ENCODE results near the gene PRKCA.

The PRKCA gene

DNA sequence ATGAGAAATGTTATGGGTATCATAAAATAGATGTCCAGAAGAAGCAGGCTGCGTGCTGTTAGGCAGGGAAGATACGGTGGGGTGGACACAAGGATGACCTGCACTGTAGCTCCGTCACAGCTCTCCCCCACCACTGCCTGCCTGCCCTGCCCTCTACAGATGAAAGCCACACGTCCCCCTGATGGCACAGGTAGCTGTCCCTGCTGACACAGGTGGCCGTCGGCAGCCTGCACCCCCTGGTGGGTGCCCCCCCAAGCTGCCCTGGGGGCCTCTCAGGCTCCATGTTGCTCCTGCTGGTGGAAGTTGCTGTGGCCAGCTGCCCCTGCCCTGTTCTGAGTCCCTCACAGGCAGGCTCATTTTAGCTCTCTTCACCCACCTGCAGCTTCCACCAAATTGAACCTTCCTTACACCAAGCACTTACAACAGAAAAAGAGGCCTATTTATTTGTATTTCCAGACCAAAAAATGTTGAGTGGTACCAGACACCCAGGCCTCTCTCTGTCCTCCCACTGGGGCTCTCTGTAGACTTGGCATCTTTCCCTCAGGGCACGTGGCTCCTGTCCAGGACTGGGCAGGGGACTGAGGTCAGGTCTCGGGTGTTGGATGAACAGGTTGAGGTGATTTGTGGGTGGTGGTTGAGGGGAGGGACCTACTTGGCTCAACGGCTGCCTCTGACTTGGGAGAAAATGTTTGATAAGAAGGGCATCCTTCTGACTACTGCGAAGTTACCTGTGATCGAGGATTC is 482.4 kb downstream of the PRKCA start:
- Histone ChIP-seq H3K36me3 (replicated peaks) (peaks cover 19% of the 10 kb centered on the region), H3K27me3 (replicated peaks) (no peaks in the 10 kb centered on the region), H3K4me3 (ENCODE audit: low read depth, low read length) (no peak overlapping the region), H3K27ac (no peak overlapping the region)
- in situ Hi-C loops (cut with HindIII; ENCODE audit: low pct_ligation_motif_present, low sequenced_read_pairs): no loop called here
- no peak for DNase-seq
- TF ChIP-seq, protein P1, sequence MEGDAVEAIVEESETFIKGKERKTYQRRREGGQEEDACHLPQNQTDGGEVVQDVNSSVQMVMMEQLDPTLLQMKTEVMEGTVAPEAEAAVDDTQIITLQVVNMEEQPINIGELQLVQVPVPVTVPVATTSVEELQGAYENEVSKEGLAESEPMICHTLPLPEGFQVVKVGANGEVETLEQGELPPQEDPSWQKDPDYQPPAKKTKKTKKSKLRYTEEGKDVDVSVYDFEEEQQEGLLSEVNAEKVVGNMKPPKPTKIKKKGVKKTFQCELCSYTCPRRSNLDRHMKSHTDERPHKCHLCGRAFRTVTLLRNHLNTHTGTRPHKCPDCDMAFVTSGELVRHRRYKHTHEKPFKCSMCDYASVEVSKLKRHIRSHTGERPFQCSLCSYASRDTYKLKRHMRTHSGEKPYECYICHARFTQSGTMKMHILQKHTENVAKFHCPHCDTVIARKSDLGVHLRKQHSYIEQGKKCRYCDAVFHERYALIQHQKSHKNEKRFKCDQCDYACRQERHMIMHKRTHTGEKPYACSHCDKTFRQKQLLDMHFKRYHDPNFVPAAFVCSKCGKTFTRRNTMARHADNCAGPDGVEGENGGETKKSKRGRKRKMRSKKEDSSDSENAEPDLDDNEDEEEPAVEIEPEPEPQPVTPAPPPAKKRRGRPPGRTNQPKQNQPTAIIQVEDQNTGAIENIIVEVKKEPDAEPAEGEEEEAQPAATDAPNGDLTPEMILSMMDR (IDR thresholded peaks at IDR 0.05; ENCODE audit: low read depth, low read length, missing control alignments): no peak

DNA sequence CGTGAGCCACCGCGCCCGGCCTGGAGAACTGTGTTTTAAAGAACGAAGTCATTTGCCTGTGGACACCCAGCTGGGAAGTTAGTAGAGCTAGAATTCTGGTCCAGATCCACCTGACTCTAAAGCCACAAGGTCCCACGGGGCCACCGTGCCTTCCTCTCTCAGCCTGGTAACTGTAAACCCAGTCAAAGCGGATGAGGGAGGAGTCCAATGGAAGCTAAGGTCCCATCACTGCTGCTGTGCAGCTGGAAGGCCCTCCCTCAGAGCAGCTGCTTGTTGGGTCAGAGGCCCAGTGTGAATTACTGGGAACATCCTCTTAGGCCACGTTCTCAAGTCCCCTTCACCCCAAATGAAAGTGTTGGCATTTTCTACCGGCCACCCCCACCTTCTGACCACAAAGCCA is 483.7 kb downstream of the PRKCA start:
- Histone ChIP-seq H3K27me3 (replicated peaks) (no peaks in the 10 kb centered on the region), H3K27ac (no peak overlapping the region), H3K4me3 (ENCODE audit: low read depth, low read length) (no peak overlapping the region), H3K36me3 (replicated peaks) (peaks cover 19% of the 10 kb centered on the region)
- TF ChIP-seq, protein P1 (IDR thresholded peaks at IDR 0.05; ENCODE audit: low read depth, low read length, missing control alignments): no peak
- DNase-seq: no peak
- in situ Hi-C loops (cut with HindIII; ENCODE audit: low pct_ligation_motif_present, low sequenced_read_pairs): no loop called here

DNA sequence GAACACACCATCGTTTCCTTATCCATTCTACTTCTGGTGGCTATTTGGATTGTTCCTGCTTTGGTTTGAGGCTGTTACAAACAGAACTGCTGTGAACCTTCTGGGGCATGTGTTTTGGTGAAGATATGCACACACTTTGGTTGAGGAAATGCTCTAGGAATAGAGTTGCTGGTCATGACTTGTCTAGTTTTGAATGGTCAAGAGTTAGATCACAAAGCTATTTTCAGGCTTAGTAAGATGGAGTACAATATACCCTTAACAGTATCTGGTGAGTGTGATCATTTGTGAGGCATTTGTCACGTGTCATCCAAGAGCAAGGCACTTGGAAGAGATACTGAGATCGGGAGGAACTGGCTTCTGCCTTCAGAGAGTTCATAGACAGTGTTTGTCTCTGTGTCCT is 485.5 kb downstream of the PRKCA start:
- Histone ChIP-seq H3K27me3 (replicated peaks) (no peaks in the 10 kb centered on the region), H3K36me3 (replicated peaks) (peaks cover 19% of the 10 kb centered on the region), H3K27ac (no peak overlapping the region), H3K4me3 (ENCODE audit: low read depth, low read length) (no peak overlapping the region)
- in situ Hi-C loops (cut with HindIII; ENCODE audit: low pct_ligation_motif_present, low sequenced_read_pairs): no loop called here
- no peak for DNase-seq
- TF ChIP-seq, protein P1 (IDR thresholded peaks at IDR 0.05; ENCODE audit: low read depth, low read length, missing control alignments): no peak

DNA sequence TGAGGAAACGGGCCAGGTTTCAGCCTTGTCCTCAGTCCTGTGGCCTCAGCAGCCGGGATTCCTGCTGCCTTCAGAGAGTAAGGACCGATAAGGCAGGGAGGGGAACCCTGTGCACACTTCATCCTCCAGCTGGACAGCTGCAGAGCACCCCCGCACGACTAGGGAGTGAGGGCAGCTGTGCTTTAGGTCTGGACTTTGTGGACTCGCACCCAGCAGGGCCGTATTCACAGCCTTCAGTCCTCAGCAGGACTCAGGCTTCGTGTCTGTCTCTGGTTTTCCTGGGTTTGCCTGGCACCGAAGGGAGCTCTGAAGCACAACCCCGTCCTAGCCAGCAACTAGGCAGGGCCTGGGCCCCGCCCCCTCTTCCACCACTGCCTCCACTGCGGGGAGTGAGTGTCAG is 486.7 kb downstream of the PRKCA start:
- no peak overlapping the region for H3K4me3 ChIP-seq (ENCODE audit: low read depth, low read length)
- in situ Hi-C loops (cut with HindIII; ENCODE audit: low pct_ligation_motif_present, low sequenced_read_pairs): no loop called here
- H3K27ac ChIP-seq: no peak overlapping the region
- TF ChIP-seq, protein P1 (IDR thresholded peaks at IDR 0.05; ENCODE audit: low read depth, low read length, missing control alignments): no peak
- no peak for DNase-seq
- no peaks in the 10 kb centered on the region for H3K27me3 ChIP-seq (replicated peaks)
- peaks cover 19% of the 10 kb centered on the region for H3K36me3 ChIP-seq (replicated peaks)

DNA sequence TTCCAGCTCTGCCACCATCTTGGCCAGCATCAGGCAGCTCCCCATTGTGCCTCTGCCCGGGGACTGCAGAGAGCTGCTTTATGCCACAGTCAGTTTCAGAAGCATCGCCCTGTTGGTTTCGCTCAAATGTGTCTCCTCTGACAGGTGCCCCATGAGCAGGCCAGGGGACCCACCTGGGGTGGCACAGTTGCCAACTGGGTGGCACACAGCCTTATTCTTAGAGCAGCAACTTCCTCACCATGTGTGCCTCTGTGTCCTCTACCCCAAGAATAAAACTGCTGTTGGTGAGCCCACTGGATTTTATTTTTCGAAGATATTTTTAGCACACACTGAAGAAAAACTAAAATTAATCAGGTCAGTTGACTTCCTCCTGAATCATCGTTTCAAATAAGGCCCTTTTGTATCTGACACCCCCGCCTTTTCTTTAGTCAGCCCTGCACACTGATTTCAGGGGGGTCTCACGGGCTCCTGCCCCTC is 487.6 kb downstream of the PRKCA start:
- H3K36me3 ChIP-seq (replicated peaks): peaks cover 19% of the 10 kb centered on the region
- in situ Hi-C loops (cut with HindIII; ENCODE audit: low pct_ligation_motif_present, low sequenced_read_pairs): no loop called here
- no peak overlapping the region for H3K27ac ChIP-seq
- no peak overlapping the region for H3K4me3 ChIP-seq (ENCODE audit: low read depth, low read length)
- TF ChIP-seq, protein P1 (IDR thresholded peaks at IDR 0.05; ENCODE audit: low read depth, low read length, missing control alignments): no peak
- no peaks in the 10 kb centered on the region for H3K27me3 ChIP-seq (replicated peaks)
- DNase-seq: no peak

Measured in brain microvascular endothelial cell (primary cell).